Measurements from ENCODE around the gene GRIK4. TPM values are rescaled to one million over a fixed set of nuclear protein-coding genes. Genes with fewer than 3 reads are reported as not detected.
A peak's percentile ranks its signal among the peaks of the same experiment; 100 is the strongest.

The GRIK4 gene
- total and polyA plus RNA-seq, 2 donors from 2014 or later = 0.25 TPM; not detected in 1

DNA sequence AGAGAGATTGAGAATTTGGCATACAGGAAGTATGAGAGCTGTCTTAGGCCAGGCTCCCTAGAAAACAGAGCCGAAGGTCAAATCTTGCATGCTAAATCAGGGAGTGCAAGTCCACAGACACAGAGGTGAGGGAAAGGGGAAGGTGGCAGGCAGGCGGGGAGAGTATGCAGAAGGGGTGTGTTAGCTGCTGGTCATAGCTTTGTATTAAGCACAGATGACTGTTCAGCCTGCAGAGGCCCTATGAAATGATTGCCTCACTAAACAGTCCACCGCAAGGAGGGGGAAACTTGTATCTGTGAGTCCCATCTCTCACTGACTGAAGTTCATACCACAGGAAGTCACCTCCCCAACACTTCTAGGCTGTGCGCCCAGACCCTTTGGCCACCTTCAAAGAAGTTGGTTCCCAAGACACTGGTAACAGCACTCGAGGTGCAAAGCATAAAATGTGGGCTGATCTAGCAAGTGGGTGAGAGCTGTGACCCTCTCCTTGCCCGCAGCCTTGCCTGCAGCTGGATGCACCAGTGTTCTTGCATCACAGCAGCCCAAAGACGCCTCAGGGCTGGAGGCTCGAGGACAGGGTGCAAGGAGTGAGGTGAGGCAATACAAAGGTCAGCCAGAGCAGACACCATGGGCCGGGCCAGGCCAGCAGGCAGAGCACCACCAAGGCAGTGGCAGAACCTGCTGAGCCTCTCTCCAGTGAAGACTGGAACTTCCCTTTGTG, 397.1 kb downstream of the GRIK4 start:
- no peaks in the 10 kb centered on the region for H3K9me3 ChIP-seq (ENCODE audit: control insufficient read depth in 2 of 3, insufficient read depth in 1 of 3, low read length in 3 of 3)
- H3K4me1 ChIP-seq (ENCODE audit: control insufficient read depth in 2 of 3, insufficient read depth in 2 of 3, low read depth in 1 of 3, low read length in 3 of 3) = peaks cover 0 to 6% (median 4%) of the 10 kb centered on the region in 3 donors
- FAIRE-seq (no peak), DNase-seq (peak in 3 of 5 donors; percentile 35 to 53 (median 47))
- TF ChIP-seq, protein P1, sequence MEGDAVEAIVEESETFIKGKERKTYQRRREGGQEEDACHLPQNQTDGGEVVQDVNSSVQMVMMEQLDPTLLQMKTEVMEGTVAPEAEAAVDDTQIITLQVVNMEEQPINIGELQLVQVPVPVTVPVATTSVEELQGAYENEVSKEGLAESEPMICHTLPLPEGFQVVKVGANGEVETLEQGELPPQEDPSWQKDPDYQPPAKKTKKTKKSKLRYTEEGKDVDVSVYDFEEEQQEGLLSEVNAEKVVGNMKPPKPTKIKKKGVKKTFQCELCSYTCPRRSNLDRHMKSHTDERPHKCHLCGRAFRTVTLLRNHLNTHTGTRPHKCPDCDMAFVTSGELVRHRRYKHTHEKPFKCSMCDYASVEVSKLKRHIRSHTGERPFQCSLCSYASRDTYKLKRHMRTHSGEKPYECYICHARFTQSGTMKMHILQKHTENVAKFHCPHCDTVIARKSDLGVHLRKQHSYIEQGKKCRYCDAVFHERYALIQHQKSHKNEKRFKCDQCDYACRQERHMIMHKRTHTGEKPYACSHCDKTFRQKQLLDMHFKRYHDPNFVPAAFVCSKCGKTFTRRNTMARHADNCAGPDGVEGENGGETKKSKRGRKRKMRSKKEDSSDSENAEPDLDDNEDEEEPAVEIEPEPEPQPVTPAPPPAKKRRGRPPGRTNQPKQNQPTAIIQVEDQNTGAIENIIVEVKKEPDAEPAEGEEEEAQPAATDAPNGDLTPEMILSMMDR (IDR thresholded peaks at IDR 0.05; ENCODE audit: borderline replicate concordance, extremely low read depth, insufficient read depth) = no peak
- H3K27me3 ChIP-seq (ENCODE audit: control insufficient read depth, insufficient read depth, low read length) = no peaks in the 10 kb centered on the region
- H3K36me3 ChIP-seq (ENCODE audit: control insufficient read depth in 2 of 3, insufficient read depth in 3 of 3, low read length in 3 of 3) = no peaks in the 10 kb centered on the region
- no peak overlapping the region for H3K4me3 ChIP-seq (ENCODE audit: low read length in 3 of 3)
- no peak overlapping the region for H3K9ac ChIP-seq (ENCODE audit: low read length in 3 of 3)
- intact Hi-C loops (cut with DNase I) = no loop called here
- no peak overlapping the region for H3K27ac ChIP-seq (ENCODE audit: low read depth in 2 of 2, low read length in 2 of 2)

DNA sequence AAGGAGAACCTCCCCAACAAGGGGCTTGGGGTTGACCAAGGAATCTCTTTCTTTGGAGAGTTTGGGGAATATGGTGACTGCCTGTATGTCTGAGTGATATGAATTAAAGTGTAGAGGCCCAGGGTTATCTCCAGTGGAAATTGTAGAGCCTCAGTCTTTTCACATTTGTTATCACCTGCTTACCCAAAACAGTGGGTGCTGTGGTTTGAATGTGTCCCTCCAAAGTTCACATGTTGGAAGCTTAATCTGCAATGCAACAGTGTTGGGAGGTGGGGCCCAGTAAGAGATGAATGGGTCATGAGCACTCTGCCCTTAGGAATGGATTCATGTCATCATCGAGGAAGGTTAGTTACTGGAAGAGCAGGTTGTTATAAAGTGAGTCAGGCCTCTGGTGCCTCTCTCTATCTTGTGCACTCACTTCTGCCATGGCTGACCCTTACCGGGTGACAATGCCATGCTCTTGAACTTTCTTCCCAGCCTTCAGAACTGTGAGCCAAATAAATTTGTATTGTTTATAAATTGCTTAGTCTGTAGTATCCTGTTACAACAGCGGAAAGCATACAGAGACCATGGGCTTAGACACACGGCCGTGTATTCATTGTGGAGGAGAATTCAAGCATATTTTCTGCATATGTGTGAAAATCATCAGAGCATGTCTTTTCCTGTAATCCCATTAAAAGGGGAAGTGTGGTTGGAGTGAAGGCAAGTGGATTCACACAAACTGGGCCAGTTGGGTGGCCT, 398.3 kb downstream of the GRIK4 start:
- TF ChIP-seq, protein P1 (IDR thresholded peaks at IDR 0.05; ENCODE audit: borderline replicate concordance, extremely low read depth, insufficient read depth) = no peak
- H3K36me3 ChIP-seq (ENCODE audit: control insufficient read depth in 2 of 3, insufficient read depth in 3 of 3, low read length in 3 of 3) = no peaks in the 10 kb centered on the region
- no peak for FAIRE-seq
- peaks cover 0 to 6% (median 4%) of the 10 kb centered on the region in 3 donors for H3K4me1 ChIP-seq (ENCODE audit: control insufficient read depth in 2 of 3, insufficient read depth in 2 of 3, low read depth in 1 of 3, low read length in 3 of 3)
- H3K27me3 ChIP-seq (ENCODE audit: control insufficient read depth, insufficient read depth, low read length) = no peaks in the 10 kb centered on the region
- no peak for DNase-seq
- no peak overlapping the region for H3K27ac ChIP-seq (ENCODE audit: low read depth in 2 of 2, low read length in 2 of 2)
- H3K4me3 ChIP-seq (ENCODE audit: low read length in 3 of 3) = no peak overlapping the region
- intact Hi-C loops (cut with DNase I) = no loop called here
- no peak overlapping the region for H3K9ac ChIP-seq (ENCODE audit: low read length in 3 of 3)
- H3K9me3 ChIP-seq (ENCODE audit: control insufficient read depth in 2 of 3, insufficient read depth in 1 of 3, low read length in 3 of 3) = no peaks in the 10 kb centered on the region

DNA sequence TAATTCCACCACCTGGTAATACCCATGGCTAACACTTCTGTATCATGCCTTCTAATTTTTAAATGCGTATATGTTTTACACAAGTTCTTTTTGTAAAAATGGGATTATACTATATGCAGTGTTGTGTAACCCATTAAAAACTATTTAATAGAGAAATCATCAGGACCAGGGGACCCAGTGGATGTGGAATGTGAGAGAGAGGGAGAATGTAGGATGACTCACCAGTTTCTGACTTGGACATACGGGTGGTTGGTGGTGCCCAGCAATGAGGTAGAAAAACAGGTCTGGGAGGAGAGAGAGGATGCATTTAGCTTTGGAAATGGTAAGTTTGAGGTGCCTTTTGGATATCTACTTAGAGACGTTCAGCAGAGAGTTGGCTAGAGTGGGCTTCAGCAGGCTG, 400.4 kb downstream of the GRIK4 start:
- FAIRE-seq = no peak
- Histone ChIP-seq H3K27me3 (ENCODE audit: control insufficient read depth, insufficient read depth, low read length) (no peaks in the 10 kb centered on the region), H3K36me3 (ENCODE audit: control insufficient read depth in 2 of 3, insufficient read depth in 3 of 3, low read length in 3 of 3) (no peaks in the 10 kb centered on the region), H3K9ac (ENCODE audit: low read length in 3 of 3) (no peak overlapping the region), H3K4me1 (ENCODE audit: control insufficient read depth in 2 of 3, insufficient read depth in 2 of 3, low read depth in 1 of 3, low read length in 3 of 3) (peaks cover 0 to 6% (median 4%) of the 10 kb centered on the region in 3 donors), H3K9me3 (ENCODE audit: control insufficient read depth in 2 of 3, insufficient read depth in 1 of 3, low read length in 3 of 3) (no peaks in the 10 kb centered on the region), H3K4me3 (ENCODE audit: low read length in 3 of 3) (no peak overlapping the region), H3K27ac (ENCODE audit: low read depth in 2 of 2, low read length in 2 of 2) (no peak overlapping the region)
- intact Hi-C loops (cut with DNase I) = no loop called here
- DNase-seq = no peak
- TF ChIP-seq, protein P1 (IDR thresholded peaks at IDR 0.05; ENCODE audit: borderline replicate concordance, extremely low read depth, insufficient read depth) = no peak

Data from kidney (tissue), 14 donors.